Kidney (tissue), 14 donors: ENCODE data around the gene DMAC2L. TPM values are rescaled to one million over a fixed set of nuclear protein-coding genes. Genes with fewer than 3 reads are reported as not detected.

ENCODE experiments used
- DNase-seq, 5 donors: peaks; one replicate each; pipeline ENCODE4 v3.0.0-alpha.2; 2013 to 2020
- FAIRE-seq: peaks from 2 replicates; lab custom pipeline; 2012; peaks lifted over from hg19 to GRCh38; lab: Jason Lieb, UNC
- H3K27ac ChIP-seq, 2 donors: one replicate each; pipeline ENCODE4 v1.7.0; 2013; ENCODE audit warnings: low read depth in 2 of 2, low read length in 2 of 2, inconsistent platforms in 1 of 2
- H3K27me3 ChIP-seq: one replicate; pipeline ENCODE4 v1.7.1; 2013; ENCODE audit warnings: low read length, inconsistent platforms; ENCODE audit not compliant: control insufficient read depth, insufficient read depth
- H3K36me3 ChIP-seq, 3 donors: one replicate each; pipeline versions ENCODE4 v1.7.0 to v1.7.1; 2013; ENCODE audit warnings: low read length in 3 of 3, control low read depth in 1 of 3, inconsistent platforms in 1 of 3; ENCODE audit not compliant: insufficient read depth in 3 of 3, control insufficient read depth in 2 of 3
- H3K4me1 ChIP-seq, 3 donors: one replicate each; pipeline versions ENCODE4 v1.7.0 to v1.7.1; 2013; ENCODE audit warnings: low read length in 3 of 3, inconsistent platforms in 1 of 3, low read depth in 1 of 3; ENCODE audit not compliant: control insufficient read depth in 2 of 3, insufficient read depth in 2 of 3
- H3K4me3 ChIP-seq, 3 donors: one replicate each; pipeline versions ENCODE4 v1.7.0 to v1.8.1; 2013; ENCODE audit warnings: low read length in 3 of 3, control low read depth in 1 of 3, inconsistent platforms in 1 of 3
- H3K9ac ChIP-seq, 3 donors: one replicate each; pipeline versions ENCODE4 v1.7.0 to v1.7.1; 2013; ENCODE audit warnings: low read length in 3 of 3, control low read depth in 1 of 3, inconsistent platforms in 1 of 3
- H3K9me3 ChIP-seq, 3 donors: one replicate each; pipeline versions ENCODE4 v1.7.0 to v1.7.1; 2013; ENCODE audit warnings: low read length in 3 of 3, control low read depth in 1 of 3, inconsistent platforms in 1 of 3; ENCODE audit not compliant: control insufficient read depth in 2 of 3, insufficient read depth in 1 of 3
- CTCF ChIP-seq: IDR thresholded peaks from 3 replicates; pipeline ENCODE4 v1.5.1; 2012; ENCODE audit warnings: mild to moderate bottlenecking, moderate library complexity, borderline replicate concordance; ENCODE audit not compliant: insufficient read depth; ENCODE audit errors: extremely low read depth
- intact Hi-C: fragments of 100-400 bp; cut with DNase I; formaldehyde crosslinking; loops from one replicate; pipeline ENCODE4 v1.11.1; 2022
- polyA plus RNA-seq: library from polyadenylated mRNA; stranded (reverse); fragments of 350-450 nt; fragmentation: Illumina TruSeq; extraction: RNeasy Lipid Tissue Mini Kit (QIAGEN cat#74804); gene quantifications from one replicate; pipeline ENCODE4 v1.2.3, GENCODE V29; 2014; ENCODE audit warnings: low read depth, low replicate concordance; ENCODE audit not compliant: insufficient read depth
- total RNA-seq: library from RNA; stranded (reverse); fragmentation: NEBNext Ultra II Directional; extraction: Animal tissue kit (Norgen Biotek cat#: 25700); gene quantifications from one replicate; pipeline ENCODE4 v1.2.1, GENCODE V29; 2021
- donor health status: control.
- donor health status: control.
- donor health status: control.
- donor health status: control.
- donor health status: control.
- donor health status: DM: yes; HTN: yes; CAD: no.
- donor health status: Normal renal cell carcinoma (clear cell type).

DMAC2L gene
- total and polyA plus RNA-seq, 2 donors from 2014 or later: 23.7 to 27.3 TPM

- no peak overlapping the region for H3K4me3 ChIP-seq
- intact Hi-C loops: no loop called here
- peaks cover 3 to 13% (median 6%) of the 10 kb centered on the region in 3 donors for H3K4me1 ChIP-seq
- no peak for TF ChIP-seq CTCF
- H3K9ac ChIP-seq: no peak overlapping the region
- peaks cover 0 to 4% (median 0%) of the 10 kb centered on the region in 3 donors for H3K36me3 ChIP-seq
- H3K27ac ChIP-seq: peak overlapping the region in 1 of 2 donors; percentile 29
- DNase-seq (no peak), FAIRE-seq (no peak)
- H3K9me3 ChIP-seq: no peaks in the 10 kb centered on the region
- H3K27me3 ChIP-seq: no peaks in the 10 kb centered on the region
These were observed 35.4 kb downstream of the DMAC2L start for GRCh38 chr14:50347521-50347920.

GRCh38 chr14:50348933-50349332, 36.8 kb downstream of the DMAC2L start:
- intact Hi-C loops: no loop called here
- H3K9ac ChIP-seq: no peak overlapping the region

GRCh38 chr14:50350975-50351374, 38.9 kb downstream of the DMAC2L start:
- Histone ChIP-seq H3K27ac (no peak overlapping the region), H3K9ac (no peak overlapping the region), H3K9me3 (no peaks in the 10 kb centered on the region), H3K27me3 (no peaks in the 10 kb centered on the region), H3K36me3 (no peaks in the 10 kb centered on the region), H3K4me1 (peaks cover 0 to 10% (median 2%) of the 10 kb centered on the region in 3 donors), H3K4me3 (no peak overlapping the region)
- intact Hi-C loops: no loop called here
- no peak for FAIRE-seq
- no peak for DNase-seq
- TF ChIP-seq CTCF: no peak

More at GRCh38 chr14:50348933-50349332, 36.8 kb downstream of the DMAC2L start:
- no peaks in the 10 kb centered on the region for H3K9me3 ChIP-seq
- no peak overlapping the region for H3K27ac ChIP-seq
- H3K4me3 ChIP-seq: no peak overlapping the region
- no peaks in the 10 kb centered on the region for H3K27me3 ChIP-seq
- no peak for TF ChIP-seq CTCF
- FAIRE-seq: no peak
- H3K36me3 ChIP-seq: no peaks in the 10 kb centered on the region
- no peak for DNase-seq
- peaks cover 2 to 13% (median 3%) of the 10 kb centered on the region in 3 donors for H3K4me1 ChIP-seq

- no peaks in the 10 kb centered on the region for H3K9me3 ChIP-seq
- no peak for FAIRE-seq
- TF ChIP-seq CTCF: no peak
These were observed 40.5 kb downstream of the DMAC2L start for GRCh38 chr14:50352584-50352983.

More at GRCh38 chr14:50352584-50352983, 40.5 kb downstream of the DMAC2L start:
- H3K4me1 ChIP-seq: peaks cover 0 to 5% (median 2%) of the 10 kb centered on the region in 3 donors
- DNase-seq: peak in 2 of 5 donors; percentile 56 to 67
- no peaks in the 10 kb centered on the region for H3K36me3 ChIP-seq
- H3K27ac ChIP-seq: no peak overlapping the region
- H3K9ac ChIP-seq: no peak overlapping the region
- intact Hi-C loops: no loop called here
- no peak overlapping the region for H3K4me3 ChIP-seq
- no peaks in the 10 kb centered on the region for H3K27me3 ChIP-seq
